ENCODE measurements around the gene LRIG1. TPM values are rescaled to one million over a fixed set of nuclear protein-coding genes. Genes with fewer than 3 reads are reported as not detected.
A peak's percentile ranks its signal among the peaks of the same experiment; 100 is the strongest.

LRIG1 gene
- total RNA-seq, 4 donors from 2014 or later: 44.2 to 96.2 (median 57.6) TPM

DNA sequence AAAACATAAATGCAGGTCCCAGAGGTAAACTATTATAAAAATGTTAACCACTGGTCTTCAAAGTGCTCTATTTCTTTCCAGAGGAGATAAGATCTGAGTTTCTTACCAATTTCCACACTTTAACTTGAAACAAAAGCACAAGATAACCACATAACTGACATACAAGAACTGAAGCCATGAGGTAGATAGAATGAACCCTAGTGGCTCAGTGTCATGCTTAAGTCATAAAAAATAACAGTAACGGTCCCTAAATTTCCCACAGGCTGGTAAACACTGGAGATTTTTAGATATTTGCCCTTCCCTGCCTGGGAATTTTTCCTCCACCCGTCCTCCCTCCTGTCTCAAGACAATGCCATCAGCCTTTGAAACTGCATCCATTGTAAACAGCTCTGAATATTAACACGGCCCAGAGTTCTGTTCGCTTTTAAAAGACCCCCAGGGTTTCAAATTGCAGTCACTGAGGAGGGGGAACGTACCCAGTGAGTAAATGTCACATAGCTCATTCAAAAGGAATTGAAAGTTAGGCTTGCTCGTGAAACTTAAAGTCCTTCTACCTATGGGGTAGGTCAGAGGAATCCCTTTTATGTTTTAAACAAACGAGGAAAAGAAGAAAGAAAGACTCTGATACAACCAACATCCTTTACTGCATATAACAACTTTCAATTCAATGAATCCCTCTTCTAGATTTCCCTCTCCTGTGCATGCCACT lies 5.7 kb downstream of the LRIG1 start:
- DNase-seq (ENCODE audit: low spot score): no peak
- no peak for ATAC-seq (ENCODE audit: low FRiP score)
- no peak for TF ChIP-seq CTCF (IDR thresholded peaks at IDR 0.05)

- DNase-seq (ENCODE audit: low spot score): no peak
- no peak for TF ChIP-seq CTCF (IDR thresholded peaks at IDR 0.05)
Observed at GRCh38 chr3:66493458-66494099, 7.2 kb downstream of the LRIG1 start.

DNA sequence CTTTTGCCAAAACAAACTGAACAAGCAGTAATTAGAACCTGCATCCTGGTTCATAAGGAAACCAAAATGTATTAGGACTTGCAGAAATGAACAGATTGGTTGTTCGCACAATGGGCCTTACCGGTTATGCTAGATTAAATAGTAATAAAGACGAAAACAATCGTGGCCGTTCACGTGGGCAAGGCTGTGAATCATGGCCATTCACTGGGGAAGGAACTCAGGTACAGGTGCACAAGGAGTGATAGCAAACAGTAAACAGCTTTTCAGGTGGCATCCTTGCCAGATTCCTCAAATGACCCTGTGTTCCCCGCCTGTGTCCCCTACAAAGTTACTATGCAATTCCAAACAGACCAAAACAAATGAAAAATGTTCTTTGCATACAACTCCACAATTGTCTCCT lies 8.2 kb downstream of the LRIG1 start:
- DNase-seq (ENCODE audit: low spot score): no peak
- no peak for TF ChIP-seq CTCF (IDR thresholded peaks at IDR 0.05)
- no peak for ATAC-seq (ENCODE audit: low FRiP score)

More at GRCh38 chr3:66493458-66494099, 7.2 kb downstream of the LRIG1 start:
- ATAC-seq (ENCODE audit: low FRiP score): no peak

DNA sequence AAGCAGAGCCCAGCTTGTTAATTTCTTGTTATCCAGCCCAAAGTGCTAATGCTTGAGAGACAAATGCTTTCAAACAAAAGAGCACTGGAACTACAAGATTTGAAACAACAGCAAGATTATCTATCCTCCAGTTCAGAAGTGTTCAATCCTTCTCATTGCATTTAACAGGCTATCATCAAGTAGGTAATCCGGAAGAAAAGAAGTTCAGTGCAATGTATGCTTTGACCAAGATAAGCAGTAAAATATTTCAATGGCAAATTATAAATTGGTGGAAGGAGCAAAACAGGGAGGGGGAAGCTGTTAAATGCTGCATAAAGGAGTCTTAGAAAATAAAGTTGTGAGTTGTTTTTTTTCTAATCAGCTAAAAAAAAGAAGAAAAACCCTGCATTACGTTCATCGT lies 8.8 kb downstream of the LRIG1 start:
- TF ChIP-seq CTCF (IDR thresholded peaks at IDR 0.05): no peak
- DNase-seq (ENCODE audit: low spot score) (no peak), ATAC-seq (ENCODE audit: low FRiP score) (no peak)

GRCh38 chr3:66490984-66491383 lies 9.8 kb downstream of the LRIG1 start:
- no peak for ATAC-seq (ENCODE audit: low FRiP score)
- no peak for TF ChIP-seq CTCF (IDR thresholded peaks at IDR 0.05)
- DNase-seq (ENCODE audit: low spot score): no peak

GRCh38 chr3:66490214-66490613 lies 10.6 kb downstream of the LRIG1 start:
- ATAC-seq (ENCODE audit: low FRiP score) (peak; percentile 61), DNase-seq (ENCODE audit: low spot score) (no peak)
- no peak for TF ChIP-seq CTCF (IDR thresholded peaks at IDR 0.05)

DNA sequence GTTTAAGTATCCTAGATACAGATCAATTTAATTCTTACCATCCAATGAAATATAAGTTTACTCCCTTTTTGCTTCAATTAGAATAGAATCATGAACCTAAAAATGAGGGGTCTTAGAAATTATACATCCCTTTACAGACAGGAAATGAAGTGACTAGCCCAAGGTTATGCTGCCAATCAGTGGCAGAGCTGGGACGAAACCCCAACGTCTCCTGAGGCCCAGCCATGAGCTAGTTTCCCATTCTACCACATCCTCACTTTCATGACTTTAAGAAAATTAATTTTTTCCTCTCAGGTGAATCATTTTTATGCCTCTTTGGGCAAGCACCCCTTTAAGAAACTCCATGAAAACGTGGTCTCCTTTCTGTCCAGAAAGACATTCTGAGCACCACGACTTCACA lies 11.2 kb downstream of the LRIG1 start:
- no peak for DNase-seq (ENCODE audit: low spot score)
- ATAC-seq (ENCODE audit: low FRiP score): no peak

More for the DNA sequence above, 11.2 kb downstream of the LRIG1 start:
- no peak for TF ChIP-seq CTCF (IDR thresholded peaks at IDR 0.05)

Measured in omental fat pad (tissue), 4 donors.